Rectal smooth muscle tissue (tissue), 1 donor: ENCODE results near the gene LAIR1.

Experiments used
- H3K27ac ChIP-seq: one replicate; pipeline ENCODE4 v1.7.0; 2013; ENCODE audit warnings: low read depth, low read length, inconsistent platforms
- H3K27me3 ChIP-seq: one replicate; pipeline ENCODE4 v1.7.0; 2013; ENCODE audit warnings: low read length; ENCODE audit not compliant: control insufficient read depth, insufficient read depth
- H3K36me3 ChIP-seq: one replicate; pipeline ENCODE4 v1.7.0; 2013; ENCODE audit warnings: low read length; ENCODE audit not compliant: control insufficient read depth, insufficient read depth
- H3K4me1 ChIP-seq: one replicate; pipeline ENCODE4 v1.7.0; 2013; ENCODE audit warnings: low read length; ENCODE audit not compliant: control insufficient read depth, insufficient read depth
- H3K4me3 ChIP-seq: one replicate; pipeline ENCODE4 v1.7.0; 2013; ENCODE audit warnings: low read length
- H3K9ac ChIP-seq: one replicate; pipeline ENCODE4 v1.7.0; 2013; ENCODE audit warnings: low read length

LAIR1 gene

GRCh38 chr19:54354761-54355160 is 10.0 kb downstream of the LAIR1 start:
- no peak overlapping the region for H3K27ac ChIP-seq
- peaks cover 5% of the 10 kb centered on the region for H3K27me3 ChIP-seq
- H3K4me3 ChIP-seq: no peak overlapping the region
- H3K9ac ChIP-seq: no peak overlapping the region
- H3K4me1 ChIP-seq: no peaks in the 10 kb centered on the region
- no peaks in the 10 kb centered on the region for H3K36me3 ChIP-seq

GRCh38 chr19:54352546-54352945 is 12.2 kb downstream of the LAIR1 start:
- Histone ChIP-seq H3K4me3 (no peak overlapping the region), H3K4me1 (no peaks in the 10 kb centered on the region), H3K36me3 (no peaks in the 10 kb centered on the region), H3K27me3 (peaks cover 5% of the 10 kb centered on the region), H3K9ac (no peak overlapping the region), H3K27ac (no peak overlapping the region)

GRCh38 chr19:54352041-54352440 is 12.7 kb downstream of the LAIR1 start:
- Histone ChIP-seq H3K36me3 (no peaks in the 10 kb centered on the region), H3K4me3 (no peak overlapping the region), H3K9ac (no peak overlapping the region), H3K27me3 (peaks cover 2% of the 10 kb centered on the region), H3K4me1 (no peaks in the 10 kb centered on the region), H3K27ac (no peak overlapping the region)

GRCh38 chr19:54351474-54351873 is 13.3 kb downstream of the LAIR1 start:
- H3K4me3 ChIP-seq: no peak overlapping the region
- no peaks in the 10 kb centered on the region for H3K36me3 ChIP-seq
- H3K27me3 ChIP-seq: peaks cover 2% of the 10 kb centered on the region
- no peak overlapping the region for H3K27ac ChIP-seq
- H3K4me1 ChIP-seq: no peaks in the 10 kb centered on the region
- H3K9ac ChIP-seq: no peak overlapping the region

DNA sequence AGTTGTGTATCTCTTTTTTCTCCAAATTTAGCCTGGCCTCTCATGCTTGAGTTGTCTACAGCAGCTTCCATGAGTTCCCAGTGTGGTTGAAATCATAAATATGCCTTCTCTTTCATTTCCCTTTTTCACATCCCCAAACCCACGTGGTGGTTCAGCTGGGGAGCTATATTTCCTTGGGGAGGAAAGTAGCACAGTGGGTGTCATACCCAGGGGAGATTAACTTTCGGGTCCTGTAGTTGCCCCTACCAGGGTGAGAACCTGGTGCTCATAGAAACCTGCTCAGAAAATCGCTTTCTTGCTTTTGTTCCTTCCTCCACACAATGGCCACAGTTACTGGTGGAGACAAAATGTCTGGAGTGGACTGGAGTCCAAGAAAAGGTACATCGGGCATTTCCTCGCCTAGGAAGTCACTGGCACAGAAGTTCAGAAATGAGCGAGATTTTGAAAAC is 18.8 kb downstream of the LAIR1 start:
- H3K4me3 ChIP-seq: no peak overlapping the region

GRCh38 chr19:54343868-54344267 is 20.9 kb downstream of the LAIR1 start:
- H3K9ac ChIP-seq: no peak overlapping the region
- no peaks in the 10 kb centered on the region for H3K27me3 ChIP-seq
- H3K36me3 ChIP-seq: no peaks in the 10 kb centered on the region
- no peaks in the 10 kb centered on the region for H3K4me1 ChIP-seq
- no peak overlapping the region for H3K4me3 ChIP-seq
- no peak overlapping the region for H3K27ac ChIP-seq

More for the DNA sequence above, 18.8 kb downstream of the LAIR1 start:
- Histone ChIP-seq H3K4me1 (no peaks in the 10 kb centered on the region), H3K27ac (no peak overlapping the region), H3K27me3 (no peaks in the 10 kb centered on the region), H3K36me3 (no peaks in the 10 kb centered on the region), H3K9ac (no peak overlapping the region)

- Histone ChIP-seq H3K36me3 (no peaks in the 10 kb centered on the region), H3K27ac (no peak overlapping the region), H3K4me3 (no peak overlapping the region), H3K9ac (no peak overlapping the region), H3K4me1 (no peaks in the 10 kb centered on the region), H3K27me3 (no peaks in the 10 kb centered on the region)
Observed at GRCh38 chr19:54341295-54341694, 23.4 kb downstream of the LAIR1 start.

- Histone ChIP-seq H3K27me3 (no peaks in the 10 kb centered on the region), H3K36me3 (no peaks in the 10 kb centered on the region)
Observed at GRCh38 chr19:54339646-54340358, 24.9 kb downstream of the LAIR1 start.

GRCh38 chr19:54338521-54338920 is 26.2 kb downstream of the LAIR1 start:
- H3K27ac ChIP-seq: no peak overlapping the region
- no peak overlapping the region for H3K9ac ChIP-seq
- no peaks in the 10 kb centered on the region for H3K27me3 ChIP-seq
- no peak overlapping the region for H3K4me3 ChIP-seq
- no peaks in the 10 kb centered on the region for H3K4me1 ChIP-seq
- H3K36me3 ChIP-seq: no peaks in the 10 kb centered on the region

More at GRCh38 chr19:54339646-54340358, 24.9 kb downstream of the LAIR1 start:
- Histone ChIP-seq H3K4me1 (no peaks in the 10 kb centered on the region), H3K4me3 (no peak overlapping the region), H3K9ac (no peak overlapping the region), H3K27ac (no peak overlapping the region)

- H3K27ac ChIP-seq: no peak overlapping the region
Observed at GRCh38 chr19:54337858-54338230, 26.9 kb downstream of the LAIR1 start.

DNA sequence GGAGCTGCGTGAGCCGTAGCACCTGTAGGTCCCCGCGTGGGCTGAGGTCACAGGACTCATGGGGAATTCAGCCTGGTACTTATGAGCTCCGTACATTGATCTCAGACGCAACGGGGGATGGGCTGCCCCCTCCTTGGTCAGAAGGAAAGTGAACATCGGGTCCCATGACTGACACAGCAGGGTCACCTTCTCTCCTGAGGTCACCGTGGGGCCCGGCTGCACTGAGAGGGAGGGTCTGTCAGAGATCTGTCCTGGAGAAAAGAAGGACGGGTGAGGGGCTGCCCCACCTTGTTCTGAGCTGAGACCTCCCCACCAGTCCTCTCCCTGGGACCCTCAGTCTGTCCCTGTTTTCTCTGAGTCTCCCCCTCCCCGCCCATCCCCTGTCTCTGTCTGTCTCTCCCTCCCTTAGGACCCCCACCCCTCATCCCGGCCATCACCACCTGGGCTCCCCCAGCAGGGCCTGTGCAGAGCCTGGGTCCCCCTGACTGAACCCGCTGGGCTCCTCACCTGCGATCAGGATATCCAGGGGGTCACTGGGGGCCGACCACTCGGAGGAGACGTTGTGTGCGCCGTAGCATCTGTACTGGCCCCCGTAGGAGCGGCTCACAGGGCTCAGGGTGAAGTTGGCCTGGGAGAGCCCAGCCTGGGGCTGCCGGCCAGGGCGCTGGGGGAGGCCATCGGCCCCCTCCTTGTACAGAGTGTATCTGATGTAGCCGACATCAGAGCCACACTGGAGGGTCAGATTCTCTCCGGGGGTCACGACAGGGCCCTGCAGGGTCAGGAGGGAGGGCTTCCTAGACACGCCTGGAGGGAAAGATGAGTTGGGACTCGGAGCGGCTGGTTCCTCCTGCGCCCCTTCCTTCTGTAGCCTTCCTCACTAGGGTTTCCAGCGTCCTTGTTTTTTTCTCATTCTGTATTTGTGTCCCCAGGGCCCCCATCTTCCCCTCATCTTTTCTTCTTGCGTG is 27.6 kb downstream of the LAIR1 start:
- Histone ChIP-seq H3K36me3 (no peaks in the 10 kb centered on the region), H3K27me3 (no peaks in the 10 kb centered on the region), H3K4me3 (no peak overlapping the region), H3K9ac (no peak overlapping the region), H3K27ac (no peak overlapping the region), H3K4me1 (no peaks in the 10 kb centered on the region)

More at GRCh38 chr19:54337858-54338230, 26.9 kb downstream of the LAIR1 start:
- Histone ChIP-seq H3K4me1 (no peaks in the 10 kb centered on the region), H3K36me3 (no peaks in the 10 kb centered on the region), H3K4me3 (no peak overlapping the region), H3K27me3 (no peaks in the 10 kb centered on the region), H3K9ac (no peak overlapping the region)

GRCh38 chr19:54335979-54336892 is 28.5 kb downstream of the LAIR1 start:
- H3K4me1 ChIP-seq: no peaks in the 10 kb centered on the region
- no peak overlapping the region for H3K27ac ChIP-seq
- H3K4me3 ChIP-seq: no peak overlapping the region
- no peaks in the 10 kb centered on the region for H3K27me3 ChIP-seq
- H3K9ac ChIP-seq: no peak overlapping the region
- no peaks in the 10 kb centered on the region for H3K36me3 ChIP-seq
